ENCODE data around the gene DNAH3. TPM values are rescaled to one million over a fixed set of nuclear protein-coding genes. Genes with fewer than 3 reads are reported as not detected.
"Not testable (repeated sequence)": the region's sequence is repeated elsewhere in the genome, so short reads cannot be mapped to it uniquely, and the experiment has no call there.

DNAH3 gene
- total and polyA plus RNA-seq, 2 experiments from 2014 or later, result not detected

DNA sequence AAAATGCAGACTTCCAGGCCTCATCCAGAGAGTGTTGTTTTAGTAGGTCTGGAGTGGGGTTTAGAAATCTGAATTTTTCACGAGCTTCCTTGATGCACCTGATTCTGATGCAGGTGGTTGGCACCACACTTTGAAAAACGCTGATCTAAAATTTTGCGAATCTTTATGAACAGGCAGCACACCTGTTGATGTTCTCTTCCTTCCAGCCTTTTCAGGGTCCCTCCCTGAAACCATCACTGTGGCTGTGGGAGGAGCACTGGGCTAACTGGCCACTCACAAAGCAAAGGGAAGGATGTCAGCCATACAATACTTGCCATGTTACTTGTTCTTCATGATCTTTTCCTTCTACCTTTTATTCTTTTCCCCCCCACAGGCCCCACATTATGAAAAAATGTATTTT is 22.0 kb upstream of the DNAH3 start:
- Histone ChIP-seq H3K9me2 (ENCODE audit: insufficient read depth) (no peaks in the 10 kb centered on the region), H3K27me3 (replicated peaks; ENCODE audit: insufficient read depth) (no peaks in the 10 kb centered on the region), H3K79me2 (ENCODE audit: insufficient read depth) (no peaks in the 10 kb centered on the region), H3K27ac (no peak overlapping the region), H3F3A (ENCODE audit: insufficient read depth) (peaks cover 4% of the 10 kb centered on the region; the same call in 1 of the 2 replicates), H4K20me1 (ENCODE audit: insufficient read depth) (no peaks in the 10 kb centered on the region), H3K9ac (no peak overlapping the region), H3K36me3 (ENCODE audit: low read depth) (peaks cover 26% of the 10 kb centered on the region; the same call in 1 of the 2 replicates), H2AFZ (no peak overlapping the region), H3K4me2 (ENCODE audit: unreplicated experiment) (no peak overlapping the region), H3K4me1 (ENCODE audit: insufficient read depth) (peaks cover 13% of the 10 kb centered on the region), H3K4me3 (no peak overlapping the region), H3K9me3 (ENCODE audit: low read depth) (no peaks in the 10 kb centered on the region)
- WGBS, 2 experiments (ENCODE audit: low coverage in 1 of 2, low lambda C conversion rate in 2 of 2, missing lambda C conversion rate in 2 of 2), result 81 to 82% methylated on average over 3 of the region's 3 CpGs
- in situ Hi-C loops (cut with MboI), result no loop called here
- no peak for DNase-seq
- TF ChIP-seq EZH2phosphoT487 (IDR thresholded peaks at IDR 0.05; ENCODE audit: insufficient read depth, low read depth) (no peak), EZH2 (IDR thresholded peaks at IDR 0.05; ENCODE audit: insufficient read depth, poor library complexity, severe bottlenecking) (no peak)

DNA sequence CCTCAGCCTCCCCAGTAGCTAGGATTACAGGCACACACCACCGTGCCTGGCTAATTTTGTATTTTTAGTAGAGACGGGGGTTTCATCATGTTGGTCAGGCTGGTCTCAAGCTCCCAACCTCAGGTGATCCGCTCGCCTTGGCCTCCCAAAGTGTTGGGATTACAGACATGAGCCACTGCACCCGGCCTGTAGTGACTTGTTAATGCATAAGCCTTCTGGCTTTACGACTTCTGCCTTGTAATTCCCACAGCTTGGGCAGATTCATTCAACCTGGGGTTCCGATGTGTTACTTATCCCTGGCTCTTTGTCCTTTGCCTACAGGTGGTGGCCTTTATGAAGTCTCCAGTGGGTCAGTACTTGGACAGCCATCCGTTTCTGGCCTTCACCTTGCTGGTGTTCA is 19.5 kb upstream of the DNAH3 start:
- H3K27ac ChIP-seq; H3K9me3 ChIP-seq (ENCODE audit: low read depth); H3K4me2 ChIP-seq (ENCODE audit: unreplicated experiment); H3K27me3 ChIP-seq (replicated peaks; ENCODE audit: insufficient read depth); H3K9me2 ChIP-seq (ENCODE audit: insufficient read depth); H4K20me1 ChIP-seq (ENCODE audit: insufficient read depth); H3K4me3 ChIP-seq; DNase-seq; in situ Hi-C loops (cut with MboI); H3K79me2 ChIP-seq (ENCODE audit: insufficient read depth); H2AFZ ChIP-seq; H3K9ac ChIP-seq: not testable (repeated sequence)
- WGBS, 2 experiments (ENCODE audit: low coverage in 1 of 2, low lambda C conversion rate in 2 of 2, missing lambda C conversion rate in 2 of 2), result 89 to 93% methylated on average over 8 of the region's 8 CpGs
- Histone ChIP-seq H3K36me3 (ENCODE audit: low read depth) (peaks cover 29% of the 10 kb centered on the region; the same call in 1 of the 2 replicates), H3F3A (ENCODE audit: insufficient read depth) (peaks cover 10% of the 10 kb centered on the region), H3K4me1 (ENCODE audit: insufficient read depth) (peaks cover 23% of the 10 kb centered on the region)

DNA sequence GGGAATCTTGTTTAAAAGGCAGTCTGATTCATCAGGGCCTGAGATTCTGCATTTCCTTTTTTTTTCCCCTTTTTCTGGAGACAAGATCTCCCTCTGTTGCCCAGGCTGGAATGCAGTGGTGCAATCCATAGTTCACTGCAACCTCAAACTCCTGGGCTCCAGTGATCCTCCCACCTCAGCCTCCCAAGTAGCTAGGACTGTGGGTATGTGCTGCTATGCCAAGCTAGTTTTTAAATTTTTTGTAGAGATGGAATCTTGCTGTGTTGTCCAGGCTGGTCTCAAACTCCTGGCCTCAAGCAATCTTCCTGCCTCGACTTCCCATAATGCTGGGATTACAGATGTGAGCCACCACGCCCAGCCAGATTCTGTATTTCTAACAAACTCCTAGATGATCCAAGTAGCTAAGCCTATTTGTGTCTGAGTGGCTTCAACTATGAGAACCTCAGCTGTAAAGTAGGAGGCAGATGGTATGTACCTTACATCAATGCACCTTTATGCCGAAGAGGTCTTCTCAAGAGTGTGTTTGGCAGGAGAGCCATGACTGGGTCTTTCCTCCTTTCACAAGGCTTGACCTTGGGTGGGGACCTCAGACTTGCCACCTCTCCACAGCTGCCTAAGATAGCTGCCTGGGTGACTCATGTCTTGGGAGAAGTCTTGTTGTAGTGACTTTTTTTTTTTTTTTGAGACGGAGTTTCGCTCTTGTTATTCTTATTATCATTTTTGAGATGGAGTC is 18.8 kb upstream of the DNAH3 start:
- H4K20me1 ChIP-seq (ENCODE audit: insufficient read depth), result no peaks in the 10 kb centered on the region
- in situ Hi-C loops (cut with MboI), result no loop called here
- peaks cover 23% of the 10 kb centered on the region for H3K4me1 ChIP-seq (ENCODE audit: insufficient read depth)
- no peaks in the 10 kb centered on the region for H3K79me2 ChIP-seq (ENCODE audit: insufficient read depth)
- WGBS, 2 experiments (ENCODE audit: low coverage in 1 of 2, low lambda C conversion rate in 2 of 2, missing lambda C conversion rate in 2 of 2), result 76 to 78% methylated on average over 5 of the region's 5 CpGs
- peaks cover 10% of the 10 kb centered on the region for H3F3A ChIP-seq (ENCODE audit: insufficient read depth)
- no peaks in the 10 kb centered on the region for H3K27me3 ChIP-seq (replicated peaks; ENCODE audit: insufficient read depth)
- H3K36me3 ChIP-seq (ENCODE audit: low read depth), result peaks cover 29% of the 10 kb centered on the region; the same call in 1 of the 2 replicates
- H3K4me3 ChIP-seq, result no peak overlapping the region
- peak; percentile 81 for DNase-seq
- no peak overlapping the region for H2AFZ ChIP-seq
- no peak overlapping the region for H3K27ac ChIP-seq
- no peaks in the 10 kb centered on the region for H3K9me3 ChIP-seq (ENCODE audit: low read depth)
- no peak overlapping the region for H3K9ac ChIP-seq
- H3K4me2 ChIP-seq (ENCODE audit: unreplicated experiment), result no peak overlapping the region
- TF ChIP-seq EZH2phosphoT487 (IDR thresholded peaks at IDR 0.05; ENCODE audit: insufficient read depth, low read depth), result no peak
- TF ChIP-seq EZH2 (IDR thresholded peaks at IDR 0.05; ENCODE audit: insufficient read depth, poor library complexity, severe bottlenecking), result no peak
- no peaks in the 10 kb centered on the region for H3K9me2 ChIP-seq (ENCODE audit: insufficient read depth)

DNA sequence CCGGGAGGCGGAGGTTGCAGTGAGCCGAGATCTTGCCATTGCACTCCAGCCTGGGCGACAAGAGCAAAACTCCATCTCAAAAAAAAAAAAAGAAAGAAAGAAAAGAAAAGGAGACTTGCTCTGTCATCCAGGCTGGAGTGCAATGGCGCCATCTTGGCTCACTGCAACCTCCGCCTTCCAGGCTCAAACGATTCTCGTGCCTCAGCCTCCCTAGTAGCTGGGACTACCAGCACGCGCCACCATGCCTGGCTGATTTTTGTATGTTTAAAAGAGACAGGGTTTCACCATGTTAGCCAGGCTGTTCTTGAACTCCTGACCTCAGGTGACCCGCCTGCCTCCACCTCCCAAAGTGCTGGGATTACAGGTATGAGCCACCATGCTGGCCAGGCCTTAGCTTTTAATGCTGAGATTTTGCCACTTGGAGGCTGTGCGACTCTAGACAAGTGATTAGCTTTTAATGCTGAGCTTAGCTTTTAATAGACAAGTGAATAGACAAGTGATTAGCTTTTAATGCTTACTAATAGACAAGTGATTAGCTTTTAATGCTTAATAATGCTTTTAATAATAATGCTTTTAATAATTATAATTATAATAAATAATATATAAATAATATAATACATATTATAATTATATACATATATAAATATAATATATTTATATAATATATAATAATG is 17.4 kb upstream of the DNAH3 start:
- peaks cover 10% of the 10 kb centered on the region for H3F3A ChIP-seq (ENCODE audit: insufficient read depth)
- no peaks in the 10 kb centered on the region for H3K9me3 ChIP-seq (ENCODE audit: low read depth)
- H2AFZ ChIP-seq, result no peak overlapping the region
- TF ChIP-seq EZH2 (IDR thresholded peaks at IDR 0.05; ENCODE audit: insufficient read depth, poor library complexity, severe bottlenecking) (no peak), EZH2phosphoT487 (IDR thresholded peaks at IDR 0.05; ENCODE audit: insufficient read depth, low read depth) (no peak)
- no peaks in the 10 kb centered on the region for H3K9me2 ChIP-seq (ENCODE audit: insufficient read depth)
- H3K4me2 ChIP-seq (ENCODE audit: unreplicated experiment), result no peak overlapping the region
- peak overlapping the region; percentile 68 for H3K27ac ChIP-seq
- WGBS, 2 experiments (ENCODE audit: low coverage in 1 of 2, low lambda C conversion rate in 2 of 2, missing lambda C conversion rate in 2 of 2), result 98 to 99% methylated on average over 8 to 12 of the region's 12 CpGs
- no peaks in the 10 kb centered on the region for H3K27me3 ChIP-seq (replicated peaks; ENCODE audit: insufficient read depth)
- peaks cover 23% of the 10 kb centered on the region for H3K4me1 ChIP-seq (ENCODE audit: insufficient read depth)
- no peaks in the 10 kb centered on the region for H4K20me1 ChIP-seq (ENCODE audit: insufficient read depth)
- H3K36me3 ChIP-seq (ENCODE audit: low read depth), result peaks cover 26% of the 10 kb centered on the region; the same call in 1 of the 2 replicates
- in situ Hi-C loops (cut with MboI), result no loop called here
- no peak overlapping the region for H3K9ac ChIP-seq
- DNase-seq, result no peak
- H3K4me3 ChIP-seq, result no peak overlapping the region
- H3K79me2 ChIP-seq (ENCODE audit: insufficient read depth), result no peaks in the 10 kb centered on the region

All from GM23248 (cell line).